IMR-90 (cell line): ENCODE measurements around the gene ARHGEF10L. TPM values are rescaled to one million over a fixed set of nuclear protein-coding genes. Genes with fewer than 3 reads are reported as not detected.

Experiments used
- ATAC-seq: fragments of 200-7000 bp; cut with Tn5 transposase; 2 replicates; pipeline ENCODE4 v1.9.1; 2020; ENCODE audit warnings: low read depth, mild to moderate bottlenecking, moderate library complexity
- BruUV-seq: library from RNA; stranded (reverse); fragments of 400-500 nt; replicated peaks from 2 replicates; lab custom pipeline; 2021; lab: Mats Ljungman, UMichigan
- CTCF ChIA-PET: fragments of 300-600 bp; formaldehyde crosslinking; extraction: SDS; loops from one replicate; lab custom pipeline; 2021; ENCODE audit warnings: antibody characterized with exemption; lab: Yijun Ruan, JAX
- POLR2A ChIA-PET: fragments of 300-600 bp; sonication (Branson Sonifier 250); formaldehyde crosslinking; loops from one replicate; lab custom pipeline; 2022; ENCODE audit warnings: antibody characterized with exemption; ENCODE audit not compliant: unreplicated experiment; lab: Charles Lee
- DNase-seq: peaks from one replicate; pipeline ENCODE4 v3.0.0; 2013
- H2AFZ ChIP-seq: replicated peaks from 2 replicates; pipeline ENCODE3; 2013; ENCODE audit warnings: low read length, mild to moderate bottlenecking; ENCODE audit not compliant: poor library complexity
- H2AK5ac ChIP-seq: 2 replicates; pipeline ENCODE4 v1.6.1; 2013; ENCODE audit warnings: low read depth, low read length, inconsistent platforms
- H2AK9ac ChIP-seq: replicated peaks from 2 replicates; pipeline ENCODE3; 2013; ENCODE audit warnings: mild to moderate bottlenecking, low read depth, low read length, moderate library complexity; ENCODE audit not compliant: poor library complexity
- H2BK120ac ChIP-seq: 2 replicates; pipeline ENCODE4 v1.6.1; 2013; ENCODE audit warnings: low read depth, low read length, inconsistent platforms
- H2BK15ac ChIP-seq: 3 replicates; pipeline ENCODE4 v1.6.1; 2013; ENCODE audit warnings: low read depth, low read length, inconsistent platforms
- H2BK20ac ChIP-seq: 2 replicates; pipeline ENCODE4 v1.6.1; 2013; ENCODE audit warnings: low read depth, mild to moderate bottlenecking, inconsistent platforms, low read length, moderate library complexity
- H2BK5ac ChIP-seq: 2 replicates; pipeline ENCODE4 v1.6.1; 2013; ENCODE audit warnings: mild to moderate bottlenecking, low read depth, low read length, inconsistent platforms; ENCODE audit not compliant: poor library complexity, severe bottlenecking
- H3K14ac ChIP-seq: replicated peaks from 2 replicates; pipeline ENCODE4 v1.6.1; 2013; ENCODE audit warnings: low read depth, low read length, inconsistent platforms
- H3K18ac ChIP-seq: 2 replicates; pipeline ENCODE4 v1.6.1; 2013; ENCODE audit warnings: low read depth, low read length, control low read depth
- H3K23ac ChIP-seq: 2 replicates; pipeline ENCODE4 v1.6.1; 2013; ENCODE audit warnings: low read depth, low read length, inconsistent platforms
- H3K27ac ChIP-seq: 2 replicates; pipeline ENCODE4 v1.5.1; 2013; ENCODE audit warnings: mild to moderate bottlenecking, control low read depth, low read length; ENCODE audit not compliant: insufficient read depth
- H3K27me3 ChIP-seq: 2 replicates; pipeline ENCODE4 v1.6.1; 2013; ENCODE audit warnings: low read length; ENCODE audit not compliant: control insufficient read depth, insufficient read depth
- H3K36me3 ChIP-seq: 2 replicates; pipeline ENCODE4 v1.6.1; 2013; ENCODE audit warnings: low read length, mixed read lengths; ENCODE audit not compliant: control insufficient read depth, insufficient read depth
- H3K4ac ChIP-seq: 2 replicates; pipeline ENCODE4 v1.6.1; 2013; ENCODE audit warnings: low read depth, low read length, inconsistent platforms
- H3K4me1 ChIP-seq: 2 replicates; pipeline ENCODE4 v1.6.1; 2013; ENCODE audit warnings: low read length, mixed read lengths; ENCODE audit not compliant: control insufficient read depth, insufficient read depth
- H3K4me2 ChIP-seq: 2 replicates; pipeline ENCODE4 v1.6.1; 2013; ENCODE audit warnings: low read depth, mild to moderate bottlenecking, control low read depth, low read length, moderate library complexity
- H3K4me3 ChIP-seq: 2 replicates; pipeline ENCODE4 v1.5.1; 2013; ENCODE audit warnings: low read depth, mild to moderate bottlenecking, control low read depth, low read length, moderate library complexity; ENCODE audit not compliant: insufficient read depth
- H3K56ac ChIP-seq: 2 replicates; pipeline ENCODE4 v1.6.1; 2013; ENCODE audit warnings: low read length, inconsistent platforms; ENCODE audit not compliant: insufficient read depth; ENCODE audit errors: extremely low read depth
- H3K79me1 ChIP-seq, 2 experiments: 2 replicates each; pipeline ENCODE4 v1.6.1; 2013; ENCODE audit warnings: low read length in 2 of 2, inconsistent platforms in 1 of 2, low read depth in 1 of 2
- H3K9ac ChIP-seq: 2 replicates; pipeline ENCODE4 v1.6.1; 2013; ENCODE audit warnings: low read depth, low read length, control low read depth
- H3K9me1 ChIP-seq: 2 replicates; pipeline ENCODE4 v1.6.1; 2013; ENCODE audit warnings: low read length, inconsistent platforms; ENCODE audit not compliant: insufficient read depth
- H3K9me3 ChIP-seq: 2 replicates; pipeline ENCODE4 v1.6.1; 2013; ENCODE audit warnings: low read length; ENCODE audit not compliant: control insufficient read depth, insufficient read depth
- H4K20me1 ChIP-seq: 2 replicates; pipeline ENCODE4 v1.6.1; 2013; ENCODE audit warnings: low read length, inconsistent platforms; ENCODE audit not compliant: insufficient read depth
- H4K5ac ChIP-seq: 2 replicates; pipeline ENCODE4 v1.6.1; 2013; ENCODE audit warnings: mild to moderate bottlenecking, low read depth, low read length, control low read depth
- H4K8ac ChIP-seq, 2 experiments: 2 replicates each; pipeline ENCODE4 v1.6.1; 2013; ENCODE audit warnings: low read depth in 2 of 2, low read length in 2 of 2, control low read depth in 1 of 2, inconsistent platforms in 1 of 2
- H4K91ac ChIP-seq: 2 replicates; pipeline ENCODE4 v1.6.1; 2013; ENCODE audit warnings: low read depth, low read length, inconsistent platforms; ENCODE audit not compliant: insufficient read depth
- BHLHE40 ChIP-seq: fragments of 150-350 bp; IDR thresholded peaks from 2 replicates; pipeline ENCODE4 v1.6.1; 2016; ENCODE audit warnings: mild to moderate bottlenecking, low read depth, low read length
- CHD1 ChIP-seq: IDR thresholded peaks from 2 replicates; pipeline ENCODE4 v1.6.1; 2012; ENCODE audit warnings: low read depth, low read length, improper control_type of control experiment
- MAZ ChIP-seq: IDR thresholded peaks from 2 replicates; pipeline ENCODE4 v1.6.1; 2012; ENCODE audit warnings: low read depth, mild to moderate bottlenecking, low read length, improper control_type of control experiment, moderate library complexity, borderline replicate concordance
- NFE2L2 ChIP-seq: fragments of 150-350 bp; IDR thresholded peaks from 2 replicates; pipeline ENCODE4 v1.6.1; 2016; ENCODE audit warnings: low read depth, mild to moderate bottlenecking, low read length
- RFX5 ChIP-seq: IDR thresholded peaks from 2 replicates; pipeline ENCODE4 v1.8.0; 2012; ENCODE audit warnings: low read depth, mild to moderate bottlenecking, low read length, moderate library complexity
- WGBS, 2 experiments: methylation state at CpG; one replicate each; pipeline versions ENCODE4 v1.1.5 to v1.1.7; 2013; ENCODE audit warnings: missing lambda C conversion rate in 2 of 2; ENCODE audit not compliant: insufficient read length in 1 of 2; ENCODE audit errors: extremely low coverage in 2 of 2; 5-methylcytosine and 5-hydroxymethylcytosine counted together
- dilution Hi-C: fragments of 300-500 bp; cut with HindIII; formaldehyde crosslinking; loops from one replicate; pipeline ENCODE4 v1.14.3; 2018; ENCODE audit warnings: low sequenced_read_pairs; ENCODE audit not compliant: unreplicated experiment
- in situ Hi-C: fragments of 300-500 bp; cut with MboI; formaldehyde crosslinking; loops from 3 replicates; pipeline ENCODE4 v1.14.3; 2019; ENCODE audit warnings: low sequenced_read_pairs, inconsistent platforms, mixed read lengths
- intact Hi-C: fragments of 100-400 bp; cut with micrococcal nuclease; formaldehyde crosslinking; loops from 2 replicates; pipeline ENCODE4 v1.10.0; 2022
- polyA plus RNA-seq, 3 experiments: library from polyadenylated mRNA; depleted of rRNA; stranded (reverse); fragments of >200 nt; gene quantifications; 2 replicates each; pipeline ENCODE4 v1.2.3, GENCODE V29; 2012; ENCODE audit warnings: low replicate concordance in 1 of 3
- total RNA-seq: library from RNA; depleted of rRNA; stranded (reverse); fragments of >200 nt; gene quantifications from 2 replicates; pipeline ENCODE4 v1.2.3, GENCODE V29; 2012

The ARHGEF10L gene
- total and polyA plus RNA-seq, 2 of the 4 experiments (the other 2 are of a cell fraction) = 4.8 to 12.4 TPM

DNA sequence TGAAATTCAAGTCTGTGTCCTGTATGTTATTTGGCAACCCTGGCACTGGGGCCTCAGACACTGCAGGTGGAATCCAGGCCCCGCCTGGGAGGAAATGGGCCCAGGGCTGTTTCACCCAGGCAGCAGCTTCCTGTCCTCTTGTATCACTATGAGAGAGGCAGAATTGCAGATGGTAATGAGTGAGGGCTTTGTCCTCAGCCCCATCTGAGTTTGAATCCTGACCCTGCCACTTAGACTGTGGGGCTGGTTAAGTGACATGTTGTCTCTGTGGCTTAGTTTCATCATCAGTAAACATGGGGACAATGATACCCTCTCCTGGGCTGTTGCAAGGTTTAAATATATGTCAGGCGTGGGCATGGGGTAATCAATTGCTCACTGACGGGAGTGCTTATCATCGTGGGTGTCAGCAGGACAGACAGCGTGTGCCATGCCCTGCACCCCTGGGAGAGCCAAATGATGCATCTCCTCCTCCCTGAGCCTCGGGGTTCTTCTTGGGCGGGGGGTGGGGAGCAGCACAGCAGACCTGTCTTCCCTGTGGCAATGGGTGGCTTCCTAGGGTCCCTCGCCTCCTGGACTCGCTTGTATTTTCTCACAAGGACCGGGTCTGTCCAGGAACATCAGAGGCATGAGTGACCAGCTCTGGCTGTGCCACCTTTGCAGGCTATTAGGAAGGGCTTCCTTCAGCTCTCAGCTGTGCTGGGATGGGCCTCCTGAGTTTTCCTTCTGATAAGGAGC, 42.1 kb downstream of the ARHGEF10L start:
- no peak overlapping the region for H4K5ac ChIP-seq

More for the DNA sequence above, 42.1 kb downstream of the ARHGEF10L start:
- no peak overlapping the region for H2BK120ac ChIP-seq
- H3K4ac ChIP-seq = no peak overlapping the region
- ChIA-PET POLR2A (no interaction called here), CTCF (no interaction called here)
- peaks cover 11 to 12% of the 10 kb centered on the region in 2 experiments for H3K79me1 ChIP-seq
- no peak overlapping the region for H3K56ac ChIP-seq
- 90% methylated on average over 6 of the region's 10 CpGs; no CpG with 5 or more reads in 1 of the 2 experiments for WGBS, 2 experiments
- in situ Hi-C loops = no loop called here
- H3K4me2 ChIP-seq = no peak overlapping the region
- DNase-seq (no peak), ATAC-seq (no peak)
- H2BK20ac ChIP-seq = no peak overlapping the region
- no peak for TF ChIP-seq BHLHE40
- no peak for TF ChIP-seq RFX5
- no peak for TF ChIP-seq CHD1
- TF ChIP-seq NFE2L2 = no peak
- no peak for TF ChIP-seq MAZ
- no peak overlapping the region for H4K8ac ChIP-seq
- H2AFZ ChIP-seq = no peak overlapping the region
- H3K18ac ChIP-seq = no peak overlapping the region
- H3K9ac ChIP-seq = no peak overlapping the region
- H3K27me3 ChIP-seq = no peaks in the 10 kb centered on the region
- H3K27ac ChIP-seq = no peak overlapping the region
- H3K9me3 ChIP-seq = no peaks in the 10 kb centered on the region
- H2AK5ac ChIP-seq = no peak overlapping the region
- H3K23ac ChIP-seq = no peak overlapping the region
- H2AK9ac ChIP-seq = no peak overlapping the region
- peaks cover 3% of the 10 kb centered on the region; the same call in 1 of the 2 replicates for H3K9me1 ChIP-seq
- BruUV-seq = no TSS peak
- H3K4me3 ChIP-seq = no peak overlapping the region
- intact Hi-C loops = no loop called here
- no peak overlapping the region for H3K14ac ChIP-seq
- H3K4me1 ChIP-seq = peaks cover 7% of the 10 kb centered on the region
- H4K20me1 ChIP-seq = peaks cover 4% of the 10 kb centered on the region; the same call in 1 of the 2 replicates
- no peak overlapping the region for H4K91ac ChIP-seq
- H2BK5ac ChIP-seq = no peak overlapping the region
- no peak overlapping the region for H2BK15ac ChIP-seq
- 0 out of 2 replicates have a peak, but pooled peaks cover 1% of the 10 kb centered on the region for H3K36me3 ChIP-seq
- dilution Hi-C loops = no loop called here
